Measurements from ENCODE around the gene L1TD1. TPM values are rescaled to one million over a fixed set of nuclear protein-coding genes. Genes with fewer than 3 reads are reported as not detected.
"Not testable (repeated sequence)": the region's sequence is repeated elsewhere in the genome, so short reads cannot be mapped to it uniquely, and the experiment has no call there.

L1TD1 gene
- total and polyA plus RNA-seq, 5 donors from 2014 or later: not detected

GRCh38 chr1:62239652-62240403 lies 45.2 kb downstream of the L1TD1 start:
- Mint-ChIP-seq H3K27me3 (peaks cover 15% of the 10 kb centered on the region), H3K27ac (peak overlapping the region in 1 of 3 donors; percentile 75)
- H3K4me1 ChIP-seq (ENCODE audit: control insufficient read depth, insufficient read depth, low read length, poor library complexity, severe bottlenecking); H3K36me3 Mint-ChIP-seq; H3K4me3 ChIP-seq (ENCODE audit: low read depth, low read length); H3K4me1 Mint-ChIP-seq; DNase-seq; H3K27ac ChIP-seq (ENCODE audit: insufficient read depth, low read length, poor library complexity, severe bottlenecking); ATAC-seq (ENCODE audit: low read depth in 2 of 2); H3K9me3 Mint-ChIP-seq; H3K9me3 ChIP-seq (ENCODE audit: control insufficient read depth in 2 of 2, low read length in 2 of 2); H3K4me3 Mint-ChIP-seq; H3K36me3 ChIP-seq (ENCODE audit: control insufficient read depth, insufficient read depth, low read length); H3K27me3 ChIP-seq (ENCODE audit: control insufficient read depth, insufficient read depth, low read length): not testable (repeated sequence)

- no peaks in the 10 kb centered on the region for H3K4me1 ChIP-seq (ENCODE audit: control insufficient read depth, insufficient read depth, low read length, poor library complexity, severe bottlenecking)
- H3K36me3 Mint-ChIP-seq: no peaks in the 10 kb centered on the region
- H3K9me3 ChIP-seq (ENCODE audit: control insufficient read depth in 2 of 2, low read length in 2 of 2): no peaks in the 10 kb centered on the region
- H3K27ac Mint-ChIP-seq: no peak overlapping the region
- peaks cover 0 to 2% (median 0%) of the 10 kb centered on the region in 7 donors for H3K9me3 Mint-ChIP-seq
- H3K27ac ChIP-seq (ENCODE audit: insufficient read depth, low read length, poor library complexity, severe bottlenecking): no peak overlapping the region
- H3K4me3 ChIP-seq (ENCODE audit: low read depth, low read length): no peak overlapping the region
- no peaks in the 10 kb centered on the region for H3K4me1 Mint-ChIP-seq
- H3K36me3 ChIP-seq (ENCODE audit: control insufficient read depth, insufficient read depth, low read length): no peaks in the 10 kb centered on the region
- no peak for ATAC-seq (ENCODE audit: low read depth in 2 of 2)
- H3K4me3 Mint-ChIP-seq: no peak overlapping the region
- no peak for DNase-seq
- H3K27me3 ChIP-seq (ENCODE audit: control insufficient read depth, insufficient read depth, low read length): no peaks in the 10 kb centered on the region
- peaks cover 15% of the 10 kb centered on the region for H3K27me3 Mint-ChIP-seq
Observed at GRCh38 chr1:62240651-62241370, 46.2 kb downstream of the L1TD1 start.

- DNase-seq: no peak
- no peak overlapping the region for H3K4me3 Mint-ChIP-seq
- H3K27ac Mint-ChIP-seq: no peak overlapping the region
- Histone ChIP-seq H3K9me3 (ENCODE audit: control insufficient read depth in 2 of 2, low read length in 2 of 2) (no peaks in the 10 kb centered on the region), H3K36me3 (ENCODE audit: control insufficient read depth, insufficient read depth, low read length) (no peaks in the 10 kb centered on the region), H3K4me1 (ENCODE audit: control insufficient read depth, insufficient read depth, low read length, poor library complexity, severe bottlenecking) (no peaks in the 10 kb centered on the region), H3K4me3 (ENCODE audit: low read depth, low read length) (no peak overlapping the region), H3K27me3 (ENCODE audit: control insufficient read depth, insufficient read depth, low read length) (no peaks in the 10 kb centered on the region), H3K27ac (ENCODE audit: insufficient read depth, low read length, poor library complexity, severe bottlenecking) (no peak overlapping the region)
- peaks cover 0 to 2% (median 0%) of the 10 kb centered on the region in 7 donors for H3K9me3 Mint-ChIP-seq
- H3K27me3 Mint-ChIP-seq: peaks cover 15% of the 10 kb centered on the region
- no peaks in the 10 kb centered on the region for H3K36me3 Mint-ChIP-seq
- H3K4me1 Mint-ChIP-seq: no peaks in the 10 kb centered on the region
- no peak for ATAC-seq (ENCODE audit: low read depth in 2 of 2)
Observed at GRCh38 chr1:62241371-62242131, 46.9 kb downstream of the L1TD1 start.

- H3K27me3 Mint-ChIP-seq: peaks cover 15% of the 10 kb centered on the region
- not testable (repeated sequence) for H3K4me3 Mint-ChIP-seq; H3K9me3 ChIP-seq (ENCODE audit: control insufficient read depth in 2 of 2, low read length in 2 of 2); H3K27ac ChIP-seq (ENCODE audit: insufficient read depth, low read length, poor library complexity, severe bottlenecking); H3K36me3 ChIP-seq (ENCODE audit: control insufficient read depth, insufficient read depth, low read length); ATAC-seq (ENCODE audit: low read depth in 2 of 2); H3K4me1 ChIP-seq (ENCODE audit: control insufficient read depth, insufficient read depth, low read length, poor library complexity, severe bottlenecking); DNase-seq; H3K27ac Mint-ChIP-seq; H3K9me3 Mint-ChIP-seq; H3K36me3 Mint-ChIP-seq; H3K4me1 Mint-ChIP-seq; H3K27me3 ChIP-seq (ENCODE audit: control insufficient read depth, insufficient read depth, low read length); H3K4me3 ChIP-seq (ENCODE audit: low read depth, low read length)
Observed at GRCh38 chr1:62244380-62244779, 49.7 kb downstream of the L1TD1 start.

- H3K4me1 Mint-ChIP-seq: no peaks in the 10 kb centered on the region
- Histone ChIP-seq H3K4me3 (ENCODE audit: low read depth, low read length) (no peak overlapping the region), H3K36me3 (ENCODE audit: control insufficient read depth, insufficient read depth, low read length) (no peaks in the 10 kb centered on the region), H3K9me3 (ENCODE audit: control insufficient read depth in 2 of 2, low read length in 2 of 2) (no peaks in the 10 kb centered on the region), H3K4me1 (ENCODE audit: control insufficient read depth, insufficient read depth, low read length, poor library complexity, severe bottlenecking) (no peaks in the 10 kb centered on the region), H3K27ac (ENCODE audit: insufficient read depth, low read length, poor library complexity, severe bottlenecking) (no peak overlapping the region), H3K27me3 (ENCODE audit: control insufficient read depth, insufficient read depth, low read length) (no peaks in the 10 kb centered on the region)
- H3K36me3 Mint-ChIP-seq: no peaks in the 10 kb centered on the region
- DNase-seq (no peak), ATAC-seq (ENCODE audit: low read depth in 2 of 2) (no peak)
- no peak overlapping the region for H3K27ac Mint-ChIP-seq
- H3K4me3 Mint-ChIP-seq: no peak overlapping the region
- H3K9me3 Mint-ChIP-seq: no peaks in the 10 kb centered on the region
- peaks cover 17% of the 10 kb centered on the region for H3K27me3 Mint-ChIP-seq
Observed at GRCh38 chr1:62245201-62245600, 50.6 kb downstream of the L1TD1 start.

- Histone ChIP-seq H3K36me3 (ENCODE audit: control insufficient read depth, insufficient read depth, low read length) (no peaks in the 10 kb centered on the region), H3K4me3 (ENCODE audit: low read depth, low read length) (no peak overlapping the region), H3K9me3 (ENCODE audit: control insufficient read depth in 2 of 2, low read length in 2 of 2) (no peaks in the 10 kb centered on the region), H3K4me1 (ENCODE audit: control insufficient read depth, insufficient read depth, low read length, poor library complexity, severe bottlenecking) (no peaks in the 10 kb centered on the region), H3K27ac (ENCODE audit: insufficient read depth, low read length, poor library complexity, severe bottlenecking) (no peak overlapping the region), H3K27me3 (ENCODE audit: control insufficient read depth, insufficient read depth, low read length) (no peaks in the 10 kb centered on the region)
- no peaks in the 10 kb centered on the region for H3K4me1 Mint-ChIP-seq
- DNase-seq: no peak
- H3K27me3 Mint-ChIP-seq: peaks cover 11% of the 10 kb centered on the region
- no peaks in the 10 kb centered on the region for H3K36me3 Mint-ChIP-seq
- no peak for ATAC-seq (ENCODE audit: low read depth in 2 of 2)
- H3K27ac Mint-ChIP-seq: no peak overlapping the region
- no peaks in the 10 kb centered on the region for H3K9me3 Mint-ChIP-seq
- H3K4me3 Mint-ChIP-seq: no peak overlapping the region
Observed at GRCh38 chr1:62247391-62248168, 52.9 kb downstream of the L1TD1 start.

GRCh38 chr1:62250126-62250726 lies 55.6 kb downstream of the L1TD1 start:
- H3K27me3 Mint-ChIP-seq: peaks cover 7% of the 10 kb centered on the region
- no peaks in the 10 kb centered on the region for H3K4me1 Mint-ChIP-seq
- Histone ChIP-seq H3K4me3 (ENCODE audit: low read depth, low read length) (no peak overlapping the region), H3K36me3 (ENCODE audit: control insufficient read depth, insufficient read depth, low read length) (no peaks in the 10 kb centered on the region), H3K9me3 (ENCODE audit: control insufficient read depth in 2 of 2, low read length in 2 of 2) (no peaks in the 10 kb centered on the region), H3K27me3 (ENCODE audit: control insufficient read depth, insufficient read depth, low read length) (no peaks in the 10 kb centered on the region), H3K27ac (ENCODE audit: insufficient read depth, low read length, poor library complexity, severe bottlenecking) (no peak overlapping the region), H3K4me1 (ENCODE audit: control insufficient read depth, insufficient read depth, low read length, poor library complexity, severe bottlenecking) (no peaks in the 10 kb centered on the region)
- H3K9me3 Mint-ChIP-seq: no peaks in the 10 kb centered on the region
- no peak overlapping the region for H3K4me3 Mint-ChIP-seq
- H3K36me3 Mint-ChIP-seq: no peaks in the 10 kb centered on the region
- no peak overlapping the region for H3K27ac Mint-ChIP-seq
- no peak for ATAC-seq (ENCODE audit: low read depth in 2 of 2)
- DNase-seq: no peak

All from CD4-positive, CD25-positive, alpha-beta regulatory T cell (primary cell).